Measurements from ENCODE around the gene ATP8B3.

The ATP8B3 gene

GRCh38 chr19:1754636-1755466 lies 57.2 kb downstream of the ATP8B3 start:
- no peak for DNase-seq (ENCODE audit: low read depth)
- TF ChIP-seq, protein P1, sequence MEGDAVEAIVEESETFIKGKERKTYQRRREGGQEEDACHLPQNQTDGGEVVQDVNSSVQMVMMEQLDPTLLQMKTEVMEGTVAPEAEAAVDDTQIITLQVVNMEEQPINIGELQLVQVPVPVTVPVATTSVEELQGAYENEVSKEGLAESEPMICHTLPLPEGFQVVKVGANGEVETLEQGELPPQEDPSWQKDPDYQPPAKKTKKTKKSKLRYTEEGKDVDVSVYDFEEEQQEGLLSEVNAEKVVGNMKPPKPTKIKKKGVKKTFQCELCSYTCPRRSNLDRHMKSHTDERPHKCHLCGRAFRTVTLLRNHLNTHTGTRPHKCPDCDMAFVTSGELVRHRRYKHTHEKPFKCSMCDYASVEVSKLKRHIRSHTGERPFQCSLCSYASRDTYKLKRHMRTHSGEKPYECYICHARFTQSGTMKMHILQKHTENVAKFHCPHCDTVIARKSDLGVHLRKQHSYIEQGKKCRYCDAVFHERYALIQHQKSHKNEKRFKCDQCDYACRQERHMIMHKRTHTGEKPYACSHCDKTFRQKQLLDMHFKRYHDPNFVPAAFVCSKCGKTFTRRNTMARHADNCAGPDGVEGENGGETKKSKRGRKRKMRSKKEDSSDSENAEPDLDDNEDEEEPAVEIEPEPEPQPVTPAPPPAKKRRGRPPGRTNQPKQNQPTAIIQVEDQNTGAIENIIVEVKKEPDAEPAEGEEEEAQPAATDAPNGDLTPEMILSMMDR (IDR thresholded peaks at IDR 0.05; ENCODE audit: control insufficient read depth, insufficient read depth, low read depth, low read length, missing control alignments) = no peak
- H3K4me3 ChIP-seq (ENCODE audit: control insufficient read depth, low read depth, low read length) = no peak overlapping the region

DNA sequence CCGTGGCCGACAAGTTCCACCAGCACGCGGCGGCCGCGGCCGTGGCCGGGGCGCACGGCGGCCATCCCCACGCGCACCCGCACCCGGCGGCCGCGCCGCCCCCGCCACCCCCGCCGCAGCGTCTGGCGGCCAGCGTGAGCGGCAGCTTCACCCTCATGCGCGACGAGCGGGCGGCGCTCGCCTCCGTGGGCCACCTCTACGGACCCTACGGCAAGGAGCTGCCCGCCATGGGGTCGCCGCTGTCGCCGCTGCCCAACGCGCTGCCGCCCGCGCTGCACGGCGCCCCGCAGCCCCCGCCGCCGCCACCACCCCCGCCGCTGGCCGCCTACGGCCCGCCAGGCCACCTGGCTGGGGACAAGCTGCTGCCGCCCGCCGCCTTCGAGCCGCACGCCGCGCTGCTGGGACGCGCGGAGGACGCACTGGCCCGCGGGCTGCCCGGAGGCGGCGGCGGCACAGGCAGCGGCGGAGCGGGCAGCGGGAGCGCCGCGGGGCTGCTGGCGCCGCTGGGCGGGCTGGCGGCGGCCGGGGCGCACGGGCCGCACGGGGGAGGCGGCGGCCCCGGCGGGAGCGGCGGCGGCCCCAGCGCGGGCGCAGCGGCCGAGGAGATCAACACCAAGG lies 57.9 kb downstream of the ATP8B3 start:
- H3K4me3 ChIP-seq (ENCODE audit: control insufficient read depth, low read depth, low read length) = no peak overlapping the region
- TF ChIP-seq, protein P1 (IDR thresholded peaks at IDR 0.05; ENCODE audit: control insufficient read depth, insufficient read depth, low read depth, low read length, missing control alignments) = no peak
- DNase-seq (ENCODE audit: low read depth) = no peak

- no peak for DNase-seq (ENCODE audit: low read depth)
- no peak within 1 kb of the TSS for H3K4me3 ChIP-seq (ENCODE audit: control insufficient read depth, low read depth, low read length)
- TF ChIP-seq, protein P1 (IDR thresholded peaks at IDR 0.05; ENCODE audit: control insufficient read depth, insufficient read depth, low read depth, low read length, missing control alignments) = no peak
Observed at GRCh38 chr19:1752757-1753728, 59.0 kb downstream of the ATP8B3 start, which contains the start of gene ONECUT3. ONECUT3 (plus strand) TSS chr19:1753506; CDS start chr19:1753663, 157 bp downstream.

DNA sequence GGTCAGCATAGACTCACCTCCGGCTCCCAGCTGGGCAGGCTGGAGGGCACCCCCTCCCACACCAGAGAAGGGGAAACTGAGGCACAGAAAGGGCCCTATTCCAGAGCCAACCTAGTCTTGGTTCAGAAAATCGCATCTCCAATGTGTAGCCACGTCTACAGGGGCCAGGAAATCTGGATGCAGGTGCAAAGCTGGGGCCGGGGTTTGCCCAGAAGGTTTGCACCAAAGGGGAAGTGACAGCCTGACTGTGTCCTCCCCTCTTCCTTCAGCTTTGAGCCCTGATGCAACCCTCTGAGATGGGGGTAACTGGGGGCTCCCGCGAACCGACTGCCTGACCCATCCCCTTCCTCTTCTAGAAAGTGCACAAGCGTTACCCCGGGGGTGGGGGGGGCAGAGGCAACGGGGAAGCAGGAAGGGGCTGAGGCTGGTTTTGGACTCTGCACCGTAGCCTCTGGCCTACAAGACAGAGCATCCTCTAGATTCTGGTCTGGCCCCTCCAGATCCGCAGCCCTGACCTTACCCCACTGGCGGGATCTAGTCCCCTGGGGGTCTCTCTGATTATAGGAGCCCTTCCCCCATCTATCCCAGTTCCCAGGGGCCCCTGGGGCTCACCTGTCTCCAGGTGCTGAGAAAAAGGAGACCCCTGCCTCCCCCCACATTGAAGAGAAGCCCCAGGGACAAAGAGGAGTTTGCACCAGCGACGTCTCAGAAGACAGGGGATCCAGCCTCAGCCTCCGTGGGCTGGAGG lies 59.9 kb downstream of the ATP8B3 start:
- DNase-seq (ENCODE audit: low read depth) = no peak
- H3K4me3 ChIP-seq (ENCODE audit: control insufficient read depth, low read depth, low read length) = no peak overlapping the region

DNA sequence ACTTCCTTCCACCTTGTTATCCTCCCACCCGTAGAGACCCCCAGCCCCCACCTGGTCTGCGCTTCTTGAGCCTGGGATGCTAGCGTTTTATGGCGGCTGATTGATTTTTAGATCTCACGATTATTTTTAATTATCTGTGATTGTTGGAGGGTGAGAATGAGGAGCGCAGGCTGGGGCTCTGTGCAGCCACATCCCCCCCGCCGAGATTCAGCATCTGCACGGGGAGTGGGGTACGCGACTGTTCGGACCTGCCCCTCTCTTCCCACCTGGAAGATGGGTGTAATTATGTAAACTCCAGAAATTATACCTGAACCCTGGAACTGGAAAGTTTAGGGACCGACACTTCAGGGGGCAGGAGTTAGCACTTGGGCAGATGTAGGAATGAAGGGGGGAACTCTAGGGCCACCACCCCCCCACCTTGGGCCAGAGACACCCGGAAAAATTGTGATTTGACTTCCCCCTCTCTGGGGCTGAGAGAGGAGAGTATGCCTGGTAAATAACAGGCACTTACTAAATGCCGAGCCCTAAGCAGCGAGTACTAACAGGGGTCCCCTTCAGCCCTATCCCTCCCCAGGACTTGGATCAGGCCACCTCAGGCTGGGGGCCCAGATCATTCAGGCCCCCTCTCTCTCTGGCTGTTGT lies 60.6 kb downstream of the ATP8B3 start:
- DNase-seq (ENCODE audit: low read depth) = no peak
- H3K4me3 ChIP-seq (ENCODE audit: control insufficient read depth, low read depth, low read length) = no peak overlapping the region
- TF ChIP-seq, protein P1 (IDR thresholded peaks at IDR 0.05; ENCODE audit: control insufficient read depth, insufficient read depth, low read depth, low read length, missing control alignments) = no peak

More for the DNA sequence above, 59.9 kb downstream of the ATP8B3 start:
- TF ChIP-seq, protein P1 (IDR thresholded peaks at IDR 0.05; ENCODE audit: control insufficient read depth, insufficient read depth, low read depth, low read length, missing control alignments) = no peak
